ENCODE results near the gene BACH2.

- no peak for TF ChIP-seq EZH2 (IDR thresholded peaks at IDR 0.05; ENCODE audit: insufficient read depth, poor library complexity, severe bottlenecking)
- TF ChIP-seq EZH2phosphoT487 (IDR thresholded peaks at IDR 0.05; ENCODE audit: insufficient read depth, low read depth) = no peak
Observed at GRCh38 chr6:90202156-90202555, 94.5 kb downstream of the BACH2 start.

Measured in GM23248 (cell line).